GM18499 (cell line): ENCODE results near the gene COMMD2.
A peak's percentile ranks its signal among the peaks of the same experiment; 100 is the strongest.

ENCODE experiments used
- ATAC-seq: cut with Tn5 transposase; IDR thresholded peaks from one replicate; pipeline ENCODE4 v1.9.1; 2021; ENCODE audit warnings: moderate number of reproducible peaks; ENCODE audit not compliant: insufficient read depth, unreplicated experiment

COMMD2 gene

DNA sequence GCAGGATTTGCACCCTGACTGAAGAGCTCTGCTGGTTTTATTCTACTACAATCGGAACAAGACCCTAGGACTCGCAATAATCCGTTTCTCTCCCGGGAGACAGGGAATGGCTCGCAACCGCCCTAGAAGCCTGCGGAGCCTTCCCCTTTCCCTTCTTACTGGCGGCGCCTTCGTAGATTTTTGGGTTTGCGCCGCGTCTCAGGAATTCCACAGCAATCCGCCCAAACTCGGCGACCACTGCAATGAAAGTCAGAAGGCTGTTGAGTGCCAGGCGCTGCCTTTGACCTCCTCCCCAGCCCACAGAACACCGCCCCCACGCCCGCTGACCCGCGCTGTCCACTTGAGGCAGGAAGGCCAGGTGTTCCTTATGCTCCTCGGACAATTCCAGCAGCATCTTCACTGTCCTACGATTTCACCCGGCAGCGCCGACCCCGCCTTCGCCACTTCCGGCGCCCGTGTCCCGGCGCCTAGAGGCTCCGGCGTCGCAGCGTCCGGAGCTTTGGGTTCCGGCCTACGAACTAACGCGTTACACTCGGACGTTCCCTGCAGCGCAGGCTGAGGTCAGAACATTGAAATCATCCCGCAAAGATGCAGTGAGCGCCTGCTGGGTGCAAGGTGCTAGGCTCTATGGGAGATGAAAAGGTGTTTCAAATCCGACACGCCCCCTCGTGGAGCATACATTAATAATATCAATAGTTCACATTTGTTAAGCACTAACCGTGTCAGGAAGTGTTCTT lies at the start of gene COMMD2:
TSS of gene COMMD2 (minus strand) at position 439 of the 737 bp plus-strand sequence. CDS start at position 394, 45 bp downstream.
- peak; percentile 99 for ATAC-seq

DNA sequence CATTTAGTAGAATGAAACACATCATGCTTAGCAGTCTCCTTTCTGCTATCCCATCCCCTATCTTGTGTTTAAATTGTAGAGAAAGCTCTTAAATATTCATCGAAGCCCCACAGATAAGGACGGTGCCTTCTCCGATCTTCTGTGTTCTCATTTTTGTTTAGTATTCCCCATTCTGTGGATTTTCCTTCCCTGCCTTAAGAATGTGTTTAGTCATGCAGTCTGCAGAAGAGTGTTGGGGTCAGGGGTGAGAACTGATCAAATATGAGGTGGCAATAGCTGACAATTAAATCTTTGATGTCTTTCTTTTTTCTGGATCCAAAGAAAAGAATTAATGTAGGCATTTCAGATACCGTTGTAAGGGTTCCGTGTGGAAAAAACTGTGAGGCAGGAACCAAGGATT lies 49.4 kb upstream of the COMMD2 start:
- ATAC-seq: no peak

DNA sequence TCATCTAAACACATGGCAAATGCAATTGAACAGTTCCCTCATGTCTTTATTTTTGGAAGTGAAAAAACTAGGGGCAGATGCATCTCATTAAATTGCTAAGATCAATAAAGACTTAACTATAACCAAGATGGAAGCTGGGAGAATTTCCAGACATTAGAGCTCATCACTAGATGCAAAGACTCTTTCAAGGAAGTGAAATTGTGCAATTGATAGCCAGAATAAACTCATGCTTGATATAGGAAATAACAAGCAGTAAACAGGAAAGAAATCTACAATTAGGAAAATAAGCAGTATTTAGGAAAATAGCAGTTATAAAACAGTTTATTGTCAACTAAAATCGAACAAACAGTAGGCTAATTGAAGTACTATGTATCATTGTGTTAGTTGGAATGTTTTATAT lies 48.9 kb upstream of the COMMD2 start:
- ATAC-seq: no peak

GRCh38 chr3:149800693-149801092 lies 48.4 kb upstream of the COMMD2 start:
- ATAC-seq: no peak

DNA sequence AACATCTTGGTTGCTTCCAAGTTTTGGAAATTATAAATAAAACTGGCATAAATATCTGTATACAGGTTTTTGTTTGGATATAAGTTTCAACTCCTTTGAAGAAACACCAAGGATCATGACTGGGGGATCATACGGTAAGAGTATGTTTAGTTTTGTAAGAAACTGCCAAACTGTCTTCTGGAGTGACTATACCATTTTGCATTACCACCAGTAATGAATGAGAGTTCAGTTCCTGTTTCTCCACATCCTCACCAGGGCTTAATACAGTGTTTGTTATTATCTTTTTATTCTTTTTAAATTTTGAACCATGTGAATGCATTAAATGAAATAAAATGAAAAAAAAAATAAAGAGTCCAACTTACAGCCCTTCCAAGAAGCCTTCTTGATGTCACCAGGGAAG lies 43.7 kb upstream of the COMMD2 start:
- ATAC-seq: no peak

DNA sequence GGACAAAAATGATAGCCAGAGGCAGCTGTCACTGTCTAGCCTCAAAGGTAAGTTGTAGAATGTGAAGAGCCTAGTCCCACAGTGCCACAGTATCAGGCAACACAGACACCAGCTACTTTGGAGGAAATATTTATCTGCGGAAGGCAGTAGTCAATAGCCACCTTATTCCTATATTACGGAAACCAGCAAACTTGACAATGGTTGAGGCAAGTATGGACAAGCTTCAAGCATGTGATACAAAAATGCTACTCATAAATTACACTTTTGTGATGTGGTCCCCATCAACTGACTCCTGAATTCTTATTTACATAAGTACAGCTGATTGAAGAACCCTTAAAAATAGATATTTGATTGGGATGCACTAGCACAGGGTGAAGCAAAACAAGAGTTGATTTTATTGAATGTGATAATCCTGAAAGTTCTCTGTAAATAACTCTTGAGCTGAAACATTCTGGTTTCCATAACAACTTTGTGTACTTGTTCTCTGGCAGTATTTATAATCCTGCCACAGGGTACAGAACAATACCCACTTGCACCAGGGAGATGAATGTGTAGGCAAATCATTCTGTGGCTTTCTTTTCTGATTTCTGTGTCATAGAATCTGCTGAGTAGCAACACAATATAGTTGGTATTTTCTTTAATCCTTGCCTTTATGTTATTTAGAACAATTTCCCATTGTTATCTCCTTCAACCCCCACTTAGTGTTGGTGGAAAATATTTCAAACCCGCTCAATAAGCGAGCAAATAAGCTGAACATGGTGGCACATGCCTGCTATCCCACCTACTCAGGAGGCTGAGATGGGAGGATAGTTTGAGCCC lies 40.4 kb upstream of the COMMD2 start, which contains the start of gene ANKUB1:
TSS of gene ANKUB1 (minus strand) at position 103 of the 819 bp plus-strand sequence. CDS start 188 bp downstream, outside the sequence.
- ATAC-seq: no peak

DNA sequence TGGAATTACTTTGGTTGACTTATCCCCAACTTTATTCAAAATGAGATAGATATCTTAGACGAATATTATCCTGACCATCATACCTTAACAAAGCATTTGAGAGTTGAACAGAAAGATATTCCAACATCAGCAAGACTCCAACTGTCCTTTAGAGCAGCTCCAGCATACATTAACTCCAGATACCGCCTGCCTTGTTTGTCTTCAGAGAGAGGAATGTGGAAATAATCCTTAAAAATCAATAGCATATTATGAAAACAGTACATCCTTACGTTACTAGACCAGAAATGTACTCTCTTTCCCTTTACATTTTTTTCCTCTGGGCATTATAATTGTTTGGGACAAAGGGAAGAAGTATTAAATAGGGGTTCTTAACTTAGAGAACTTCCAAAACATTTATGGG lies 38.4 kb upstream of the COMMD2 start:
- ATAC-seq: no peak

- ATAC-seq: no peak
Measured at GRCh38 chr3:149790268-149790667, 38.0 kb upstream of the COMMD2 start.

DNA sequence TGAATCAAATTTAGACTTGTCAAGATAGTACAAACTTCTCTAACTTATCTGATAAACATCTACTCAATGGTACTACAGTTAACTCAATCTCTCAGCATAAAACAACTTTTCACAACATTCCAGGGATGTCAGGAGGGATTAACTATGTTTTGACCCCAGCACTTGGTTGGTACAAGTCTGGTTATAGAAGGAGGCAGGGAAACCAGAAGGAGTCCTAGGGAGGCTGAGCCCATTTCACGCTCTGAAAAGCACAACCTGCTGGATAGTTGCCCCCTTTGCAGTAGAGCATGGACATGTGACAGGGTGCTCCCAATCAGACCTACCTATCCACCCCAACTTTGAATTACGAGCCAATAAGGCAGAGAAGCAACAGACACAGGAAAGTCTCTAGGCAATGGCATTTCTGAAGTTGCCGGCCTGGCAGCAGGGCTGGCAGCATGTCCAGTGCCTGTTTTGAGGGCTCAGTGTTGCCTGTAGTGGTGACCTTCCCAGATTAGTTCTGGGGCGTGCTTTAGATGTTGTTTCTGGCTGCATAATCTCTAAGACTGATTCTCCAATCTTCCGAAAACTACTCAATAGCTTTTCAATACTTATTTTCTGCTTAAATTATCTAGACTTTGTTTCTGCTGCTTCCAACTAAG lies 31.9 kb upstream of the COMMD2 start:
- ATAC-seq: no peak

- no peak for ATAC-seq
Measured at GRCh38 chr3:149783576-149783975, 31.3 kb upstream of the COMMD2 start.

GRCh38 chr3:149781741-149782140 lies 29.5 kb upstream of the COMMD2 start:
- no peak for ATAC-seq

DNA sequence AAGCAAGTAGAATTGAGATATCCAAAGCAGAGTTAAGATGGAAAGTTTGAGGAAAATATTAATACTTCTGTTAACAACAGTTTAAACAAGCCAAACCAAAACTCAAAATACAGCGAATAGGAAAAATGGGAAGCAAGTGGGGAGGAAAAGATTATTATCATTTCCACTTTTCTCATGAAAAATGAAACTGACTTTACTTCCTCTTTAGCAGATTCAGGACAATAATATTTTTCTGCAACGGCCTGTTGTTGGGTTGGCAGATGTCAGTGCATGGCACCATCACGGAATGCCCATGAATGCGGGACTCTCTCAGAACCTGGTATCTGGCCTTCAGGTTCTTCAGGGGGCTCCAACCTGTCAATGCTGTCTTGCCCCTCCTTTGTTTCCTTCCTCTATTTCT lies 28.9 kb upstream of the COMMD2 start:
- ATAC-seq: no peak

GRCh38 chr3:149777414-149778214 lies 25.3 kb upstream of the COMMD2 start:
- no peak for ATAC-seq

DNA sequence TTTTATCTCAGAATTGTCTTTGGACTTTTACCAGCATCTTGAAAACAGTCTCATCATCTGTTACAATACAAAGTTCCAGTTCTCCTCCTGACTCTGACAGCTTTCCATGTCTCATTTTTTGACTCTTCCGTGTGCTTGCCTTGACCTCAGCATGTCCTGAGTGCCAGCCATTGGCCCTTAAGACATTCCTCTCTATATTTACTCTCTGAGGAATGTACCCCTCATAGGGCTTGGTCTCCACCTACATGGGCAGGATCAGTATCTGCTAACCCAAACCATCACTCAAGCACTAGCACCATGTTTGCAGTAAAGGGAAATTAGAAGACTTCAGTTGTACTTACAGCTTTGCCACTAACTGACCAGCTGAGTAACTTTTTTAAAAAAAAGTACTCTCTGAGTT lies 23.9 kb upstream of the COMMD2 start:
- no peak for ATAC-seq

- no peak for ATAC-seq
Measured at GRCh38 chr3:149772861-149773260, 20.6 kb upstream of the COMMD2 start.

DNA sequence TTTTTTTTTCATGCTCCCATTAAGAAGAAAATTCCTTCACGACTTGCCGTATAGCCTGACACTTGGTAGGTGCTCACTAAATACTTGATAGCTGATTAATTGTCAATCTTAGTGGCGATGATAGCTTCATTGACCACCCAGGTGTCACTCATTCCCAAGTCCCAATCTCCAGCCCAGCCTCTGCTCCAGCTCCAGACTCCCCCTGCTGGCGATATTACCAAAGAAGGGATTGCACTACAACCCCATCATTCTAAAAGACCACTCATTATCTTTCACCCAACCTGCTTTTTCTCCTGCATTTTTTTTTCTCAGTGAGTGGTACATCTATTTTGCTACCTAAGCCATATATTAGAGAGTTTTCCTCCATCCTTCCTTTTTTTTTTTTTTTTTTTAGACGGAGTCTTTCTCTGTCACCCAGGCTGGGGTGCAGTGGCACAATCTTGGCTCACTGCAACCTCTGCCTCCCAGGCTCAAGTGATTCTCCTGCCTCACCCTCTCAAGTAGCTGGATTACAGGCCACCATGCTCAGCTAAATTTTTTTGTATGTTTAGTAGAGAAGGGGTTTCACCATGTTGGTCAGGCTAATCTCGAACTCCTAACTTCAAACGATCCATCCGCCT lies 19.5 kb upstream of the COMMD2 start:
- no peak for ATAC-seq

DNA sequence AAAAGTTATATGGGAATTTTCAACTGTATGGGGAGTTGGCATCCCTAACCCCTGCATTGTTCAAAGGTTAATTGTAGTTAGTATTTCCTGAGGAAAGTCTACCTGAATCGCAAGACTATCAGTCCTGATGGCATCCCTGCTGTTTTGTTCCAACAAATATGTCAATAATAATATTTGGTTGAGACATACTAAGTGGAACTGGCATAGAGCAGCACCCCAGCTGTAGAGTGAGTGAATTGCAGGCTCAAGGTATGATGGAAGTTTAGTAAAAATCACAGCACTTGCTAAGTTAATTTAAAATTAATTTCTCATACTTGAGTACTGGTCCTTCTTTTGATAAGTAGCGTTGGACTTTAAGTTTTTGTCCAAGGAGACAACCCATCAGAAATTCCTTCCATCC lies 18.0 kb upstream of the COMMD2 start:
- ATAC-seq: no peak

- no peak for ATAC-seq
Measured at GRCh38 chr3:149768704-149769103, 16.4 kb upstream of the COMMD2 start.

DNA sequence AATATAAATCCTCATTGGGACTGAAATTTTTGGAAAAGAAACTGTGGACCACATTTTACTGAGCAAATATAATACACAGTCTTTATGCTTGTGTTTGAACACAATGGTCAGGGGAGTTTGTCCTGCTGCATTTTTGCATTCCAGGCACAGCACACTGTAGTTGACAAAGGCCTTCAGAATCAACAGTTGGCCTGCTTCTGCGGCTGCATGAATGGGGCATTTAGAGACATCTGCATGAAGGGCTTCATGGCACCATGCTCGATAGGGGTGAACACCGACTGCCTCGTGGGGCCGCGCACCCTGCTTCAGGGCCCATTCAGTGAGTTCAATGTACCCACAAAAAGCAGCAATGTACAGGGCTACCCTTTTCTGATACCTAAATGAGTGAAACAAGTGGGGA lies 15.4 kb upstream of the COMMD2 start:
- no peak for ATAC-seq
